ENCODE measurements around the gene F11R.
"Not testable (repeated sequence)": the region's sequence is repeated elsewhere in the genome, so short reads cannot be mapped to it uniquely, and the experiment has no call there.

F11R gene

DNA sequence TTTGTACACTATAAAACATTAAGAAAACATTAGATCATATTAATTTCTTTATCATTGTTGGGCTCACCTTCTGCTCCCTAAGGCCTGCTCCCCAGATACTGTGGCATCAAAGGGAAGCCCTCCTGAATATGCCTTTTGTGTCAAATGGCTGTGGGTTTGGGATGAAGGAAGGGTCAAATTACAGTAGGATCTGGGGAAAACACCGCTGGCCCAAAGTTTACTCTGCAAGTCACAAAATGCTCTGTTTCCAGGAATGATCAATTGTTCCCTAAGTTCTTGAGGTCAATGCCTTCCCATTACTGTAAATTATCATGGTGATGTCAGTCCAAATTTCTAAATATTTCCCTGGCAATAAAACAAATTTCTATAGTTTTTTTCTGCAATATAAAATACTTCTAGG lies 59.5 kb downstream of the F11R start:
- no peak for DNase-seq

DNA sequence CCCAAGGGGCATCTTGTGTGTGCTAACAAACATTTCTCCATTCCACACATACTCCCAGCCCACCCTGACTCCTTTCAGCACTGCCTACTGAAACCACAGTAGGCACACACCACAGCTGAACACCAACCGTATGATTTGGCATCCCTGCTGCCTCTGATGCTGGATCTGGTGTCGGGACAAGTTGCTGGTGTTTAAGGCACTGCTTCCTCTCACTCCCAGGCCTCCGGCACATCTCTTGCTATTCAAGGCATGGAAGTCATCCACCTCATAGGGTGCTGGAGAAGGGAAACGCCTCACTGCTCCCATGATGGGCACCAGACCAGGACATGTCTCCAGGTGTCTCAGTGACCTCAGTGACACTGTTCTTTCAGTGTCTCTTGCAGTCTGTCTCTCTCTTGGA lies 64.0 kb downstream of the F11R start:
- no peak for DNase-seq

DNA sequence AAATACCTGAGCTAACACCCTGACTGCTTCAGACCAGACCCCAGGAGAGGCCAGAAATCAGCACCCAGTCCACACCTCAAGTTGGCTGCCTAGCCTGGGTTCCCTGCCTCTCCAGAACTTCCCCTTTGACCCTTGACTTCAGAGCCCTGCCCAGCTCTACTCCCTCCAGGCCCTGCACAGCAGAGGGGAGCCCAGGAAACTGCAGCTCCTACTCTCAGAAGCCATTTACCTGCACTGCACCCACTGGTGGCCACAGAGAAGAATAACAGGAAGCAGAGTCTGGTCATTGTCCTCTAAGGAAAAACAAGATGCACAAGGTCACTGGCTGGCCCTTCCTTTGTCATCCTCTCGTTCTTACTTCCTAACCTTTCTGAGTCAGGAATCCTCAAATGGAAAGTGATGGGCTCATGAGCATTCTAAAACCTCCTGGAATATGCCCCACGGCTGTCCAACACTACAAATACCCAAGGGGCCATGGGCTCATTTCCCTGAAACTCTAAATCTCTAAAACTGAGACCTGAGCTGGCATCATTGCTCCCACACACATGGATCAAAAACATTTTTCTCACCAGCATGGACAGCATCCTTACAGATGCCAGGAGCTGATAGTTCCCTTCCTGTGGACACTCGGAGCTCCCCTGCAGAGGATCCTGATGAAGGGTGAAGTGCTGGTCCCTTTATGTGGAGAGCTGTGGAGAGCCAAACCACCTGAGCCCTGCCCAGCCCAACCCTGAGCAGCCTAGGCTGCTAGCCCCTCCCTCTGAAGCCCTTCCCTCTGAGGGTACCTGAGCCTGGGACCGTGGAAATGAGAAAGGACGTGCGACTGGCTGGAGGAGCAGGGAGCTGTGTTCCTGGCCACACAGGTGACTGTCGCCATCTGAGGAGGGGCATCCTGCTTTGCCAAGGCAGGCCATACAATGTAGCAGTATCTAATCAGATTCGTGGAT lies 66.5 kb downstream of the F11R start, which contains the start of gene ITLN2:
Gene ITLN2, minus strand, starts transcription at position 652 of the 947 bp plus-strand sequence. Its CDS starts 68 bp downstream, at position 584.
- no peak for DNase-seq

DNA sequence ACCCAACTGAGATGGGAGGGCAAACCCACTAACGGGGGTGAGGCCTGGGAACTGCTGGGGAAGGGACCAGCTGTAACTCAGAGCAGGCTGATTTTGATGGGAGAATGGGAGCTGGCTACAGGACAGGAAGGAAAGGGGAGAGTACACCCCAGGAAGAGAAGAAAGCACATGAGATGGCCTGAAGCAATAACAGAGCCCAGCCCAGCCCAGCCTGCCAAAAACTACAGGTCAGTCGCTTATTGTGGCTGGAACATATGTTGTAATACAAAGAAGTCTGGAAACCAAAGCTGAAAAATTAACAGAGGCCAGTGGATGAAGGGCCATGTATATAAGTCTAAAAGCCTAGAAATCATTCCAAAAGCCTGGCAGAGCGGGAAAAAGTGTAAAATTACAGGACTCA lies 67.9 kb downstream of the F11R start:
- DNase-seq: no peak

DNA sequence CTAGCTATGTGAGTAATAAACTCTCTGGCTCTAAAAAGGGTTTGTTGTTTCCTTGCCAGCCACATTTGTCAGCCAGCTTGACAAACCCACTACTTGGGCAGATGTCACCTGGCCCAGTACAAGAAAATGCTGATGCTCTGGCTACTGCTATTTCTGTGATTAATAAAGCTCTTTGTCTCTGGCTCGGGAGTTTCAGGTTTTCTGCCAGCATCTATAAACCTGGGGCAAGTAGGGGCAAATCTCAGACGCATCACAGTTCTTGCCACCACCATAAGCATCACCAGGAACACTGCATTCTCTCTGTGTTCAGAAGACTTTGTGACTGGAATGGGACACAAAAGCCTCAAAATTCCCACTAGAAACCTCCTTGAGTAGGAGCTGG lies 68.8 kb downstream of the F11R start:
- no peak for DNase-seq

DNA sequence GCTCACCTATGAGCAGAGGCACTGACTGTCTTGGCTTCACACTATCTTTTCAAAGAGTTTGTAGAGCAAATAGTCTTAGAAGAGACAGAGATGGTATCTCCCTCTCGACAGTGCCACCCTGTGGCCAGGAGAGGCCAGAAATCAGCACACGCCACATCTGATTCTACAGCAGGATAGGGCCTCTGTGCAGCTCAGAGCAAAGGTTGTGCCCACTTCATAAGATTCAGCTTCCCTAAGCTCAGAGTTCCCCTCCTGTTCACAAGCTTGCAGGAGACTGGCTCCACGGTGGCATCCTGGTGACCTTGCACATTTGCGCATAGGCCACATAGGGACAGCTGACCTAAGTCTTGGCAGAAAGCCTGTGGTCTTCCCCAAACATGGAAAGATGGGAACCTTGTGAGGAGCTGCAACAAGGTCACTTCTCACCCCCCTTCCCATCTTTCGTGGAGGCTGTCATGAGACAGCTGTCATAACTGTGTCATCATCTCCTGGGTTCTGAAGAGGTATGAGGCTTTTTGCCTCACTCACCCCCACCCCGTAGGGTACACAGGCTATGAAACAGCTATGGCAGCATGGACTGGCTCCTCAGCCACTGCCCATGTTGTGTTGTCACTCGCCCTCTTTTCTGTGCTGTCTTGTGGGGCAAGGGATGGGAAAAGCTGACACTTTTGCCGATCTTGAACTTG lies 69.4 kb downstream of the F11R start:
- no peak for DNase-seq

DNA sequence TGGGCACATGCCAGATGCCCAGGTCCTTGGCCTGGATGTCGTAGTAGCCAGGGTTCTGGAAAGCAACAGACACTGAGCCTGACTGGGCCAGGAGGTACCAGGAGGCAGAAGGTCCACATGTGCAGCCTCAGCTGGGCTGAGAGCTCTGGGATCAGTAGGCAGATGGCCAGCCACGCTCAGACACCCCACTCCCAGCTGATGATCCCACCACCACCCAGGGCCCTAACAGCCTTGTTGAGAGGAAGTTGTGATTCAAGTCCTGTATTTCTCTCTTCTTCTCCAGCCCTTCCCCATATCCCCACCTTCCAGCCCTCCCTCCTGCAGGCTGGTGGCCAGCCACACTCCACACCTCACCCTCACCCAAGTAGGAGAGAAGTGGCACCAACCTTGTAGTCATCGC lies 70.3 kb downstream of the F11R start:
- no peak for DNase-seq

DNA sequence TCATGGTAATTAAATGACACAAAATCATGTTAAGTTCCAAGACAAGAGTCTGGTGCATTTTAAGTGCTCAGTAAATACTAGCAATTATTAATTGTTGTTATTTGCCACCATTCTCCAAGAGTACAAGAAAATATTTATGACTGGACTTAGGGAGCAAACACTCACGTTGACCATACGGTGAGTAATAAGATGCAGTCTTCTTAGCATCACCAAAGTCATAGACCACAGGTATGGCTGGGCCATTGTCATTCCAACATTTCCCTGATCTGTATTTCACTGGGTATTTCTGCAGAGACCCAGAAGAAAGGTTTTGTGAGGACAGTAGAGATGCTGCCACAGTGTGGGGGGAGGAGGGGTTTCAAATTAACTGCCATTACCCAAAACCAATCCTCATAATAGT lies 71.1 kb downstream of the F11R start:
- no peak for DNase-seq

DNA sequence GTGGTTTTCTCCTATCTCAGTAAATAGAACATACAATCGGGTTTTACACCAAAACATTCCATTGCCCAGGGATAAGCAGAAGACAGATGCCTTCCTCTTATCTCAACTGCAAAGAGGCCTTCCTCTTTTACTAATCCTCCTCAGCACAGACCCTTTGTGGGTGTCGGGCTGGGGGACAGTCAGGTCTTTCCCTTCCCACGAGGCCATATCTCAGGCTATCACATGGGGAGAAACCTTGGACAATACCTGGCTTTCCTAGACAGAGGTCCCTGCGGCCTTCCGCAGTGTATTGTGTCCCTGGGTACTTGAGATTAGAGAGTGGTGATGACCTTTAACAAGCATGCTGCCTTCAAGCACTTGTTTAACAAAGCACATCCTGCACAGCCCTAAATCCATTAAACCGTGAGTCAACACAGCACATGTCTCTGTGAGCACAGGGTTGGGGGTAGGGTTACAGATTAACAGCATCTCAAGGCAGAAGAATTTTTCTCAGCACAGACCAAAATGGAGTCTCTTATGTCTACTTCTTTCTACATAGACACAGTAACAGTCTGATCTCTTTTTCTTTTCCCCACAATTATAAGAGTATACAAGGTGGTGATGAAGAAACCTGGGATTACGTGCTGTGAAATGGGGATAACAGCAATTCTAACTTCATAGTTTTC lies 71.6 kb downstream of the F11R start:
- not testable (repeated sequence) for DNase-seq

DNA sequence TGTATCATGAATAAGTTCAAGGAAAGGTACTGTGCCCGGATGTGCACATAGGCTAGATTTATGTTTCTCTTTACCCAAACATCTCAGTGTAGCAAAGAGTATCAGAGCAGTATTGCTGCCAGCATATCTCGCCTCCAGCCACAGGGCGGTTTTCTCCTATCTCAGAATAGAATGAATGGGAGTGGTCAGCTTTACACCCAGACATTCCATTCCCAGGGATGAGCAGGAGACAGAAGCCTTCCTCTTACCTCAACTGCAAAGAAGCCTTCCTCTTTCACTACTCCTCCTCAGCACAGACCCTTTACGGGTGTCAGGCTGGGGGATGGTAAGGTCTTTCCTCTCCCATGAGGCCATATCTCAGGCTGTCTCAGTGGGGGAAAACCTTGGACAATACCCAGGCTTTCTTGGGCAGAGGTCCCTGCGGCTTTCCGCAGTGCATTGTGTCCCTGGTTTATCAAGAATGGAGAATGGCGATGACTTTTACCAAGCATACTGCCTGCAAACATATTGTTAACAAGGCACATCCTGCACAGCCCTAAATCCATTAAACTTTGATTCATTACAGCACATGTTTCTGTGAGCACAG lies 73.7 kb downstream of the F11R start:
- not testable (repeated sequence) for DNase-seq

DNA sequence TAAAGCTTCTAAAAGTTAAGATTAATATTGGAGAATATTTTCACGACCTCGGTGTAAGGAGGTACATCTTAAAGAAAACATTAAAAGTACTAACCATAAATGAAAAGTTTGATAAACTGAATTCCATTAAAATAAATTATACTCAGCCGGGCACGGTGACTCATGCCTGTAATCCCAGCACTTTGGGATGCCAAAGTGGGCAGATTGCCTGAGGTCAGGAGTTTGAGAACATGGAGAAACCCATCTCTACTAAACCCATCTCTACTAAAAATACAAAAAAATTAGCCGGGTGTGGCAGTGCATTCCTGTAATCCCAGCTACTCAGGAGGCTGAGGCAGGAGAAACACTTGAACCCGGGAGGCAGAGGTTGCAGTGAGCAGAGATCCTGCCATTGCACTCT lies 75.1 kb downstream of the F11R start:
- DNase-seq: not testable (repeated sequence)

Measured in NCI-H1105 treated with DMSO at 0.1 percent for 48 hours (cell line).